Activated CD4-positive, alpha-beta T cell treated with anti-CD3 and anti-CD28 coated beads, Interleukin-2, amount 50 U/mL, for 16 hours (primary cell): ENCODE data around the gene ZIC4.

ENCODE experiments used
- DNase-seq: peaks from one replicate; pipeline ENCODE4 v3.0.0-alpha.2; 2020

Gene ZIC4

DNA sequence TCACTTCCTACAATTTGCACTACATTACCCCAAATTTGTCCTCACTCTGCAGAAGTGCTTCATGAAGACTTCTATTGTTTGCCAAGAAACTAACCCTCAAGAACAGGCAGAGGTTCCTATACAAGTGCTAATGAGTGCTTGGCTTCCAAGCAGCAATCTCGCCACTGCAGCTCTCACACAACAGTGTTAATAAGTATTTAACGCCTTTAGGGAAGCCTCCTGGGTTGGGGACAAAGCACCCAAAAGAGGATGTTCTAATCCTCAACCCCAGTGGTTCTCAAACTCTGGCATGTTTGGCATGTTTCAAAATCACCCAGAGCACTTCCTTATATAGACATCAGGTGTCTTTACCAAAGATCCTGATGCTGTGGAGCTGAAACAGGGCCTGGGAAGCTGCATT lies 64.6 kb downstream of the ZIC4 start:
- DNase-seq: no peak

- no peak for DNase-seq
Measured at GRCh38 chr3:147336543-147337278, 69.6 kb downstream of the ZIC4 start.
